ENCODE data around the gene UNC5C.

UNC5C gene

DNA sequence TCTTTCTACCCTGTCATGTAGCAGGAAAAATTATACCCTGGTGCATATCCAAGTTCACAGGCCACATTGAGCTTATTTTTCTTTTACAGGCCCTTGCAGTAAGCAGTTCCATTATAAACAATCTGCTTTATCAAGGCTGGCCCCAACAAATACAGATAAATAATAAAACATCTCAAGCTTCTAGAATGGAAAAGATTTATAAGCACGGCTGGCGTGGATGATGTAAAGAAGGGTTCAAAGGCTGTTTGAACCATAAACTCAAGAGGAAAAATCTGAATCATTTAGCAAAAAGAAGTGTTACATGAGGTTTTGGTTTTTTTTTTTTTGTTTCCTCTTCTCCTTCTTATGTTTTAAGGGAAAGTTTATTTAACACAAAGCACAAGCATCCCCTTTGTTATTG lies 109.7 kb downstream of the UNC5C start:
- H3K4me3 Mint-ChIP-seq, result no peak overlapping the region
- no peaks in the 10 kb centered on the region for H3K27me3 Mint-ChIP-seq
- no peak for DNase-seq (ENCODE audit: low spot score in 2 of 2)
- H3K9me3 Mint-ChIP-seq, result no peaks in the 10 kb centered on the region
- H3K4me1 Mint-ChIP-seq, result no peaks in the 10 kb centered on the region
- no peak overlapping the region for H3K27ac Mint-ChIP-seq
- H3K36me3 Mint-ChIP-seq, result no peaks in the 10 kb centered on the region
- ATAC-seq (ENCODE audit: low read depth), result no peak

GRCh38 chr4:95432466-95432865 lies 116.3 kb downstream of the UNC5C start:
- Mint-ChIP-seq H3K4me3 (no peak overlapping the region), H3K9me3 (no peaks in the 10 kb centered on the region), H3K27me3 (no peaks in the 10 kb centered on the region), H3K4me1 (no peaks in the 10 kb centered on the region), H3K36me3 (no peaks in the 10 kb centered on the region), H3K27ac (no peak overlapping the region)
- DNase-seq (ENCODE audit: low spot score in 2 of 2) (no peak), ATAC-seq (ENCODE audit: low read depth) (no peak)

GRCh38 chr4:95431678-95432077 lies 117.1 kb downstream of the UNC5C start:
- Mint-ChIP-seq H3K9me3 (no peaks in the 10 kb centered on the region), H3K27me3 (no peaks in the 10 kb centered on the region), H3K4me1 (no peaks in the 10 kb centered on the region), H3K4me3 (no peak overlapping the region), H3K36me3 (no peaks in the 10 kb centered on the region), H3K27ac (no peak overlapping the region)
- DNase-seq (ENCODE audit: low spot score in 2 of 2), result no peak
- ATAC-seq (ENCODE audit: low read depth), result no peak

DNA sequence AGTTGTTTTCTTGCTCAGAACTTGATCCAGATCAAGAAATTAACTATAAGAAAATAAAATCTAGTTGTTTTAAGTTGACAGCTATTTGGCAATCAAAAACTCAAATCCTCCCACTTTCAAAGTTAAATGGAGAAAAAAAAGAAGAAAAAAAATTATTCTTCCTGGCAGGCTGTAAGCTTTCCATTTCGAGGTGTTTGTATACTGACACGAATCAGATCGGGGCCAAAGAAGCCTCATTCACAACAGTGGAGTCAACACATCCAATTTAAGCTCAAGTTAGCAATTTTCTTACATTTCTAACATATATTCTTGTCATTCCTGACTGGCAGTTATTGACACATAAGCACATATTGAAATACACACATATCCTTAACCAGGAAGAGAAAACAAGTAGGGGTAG lies 119.4 kb downstream of the UNC5C start:
- H3K36me3 Mint-ChIP-seq, result no peaks in the 10 kb centered on the region

GRCh38 chr4:95428291-95429070 lies 120.3 kb downstream of the UNC5C start:
- Mint-ChIP-seq H3K36me3 (no peaks in the 10 kb centered on the region), H3K4me1 (no peaks in the 10 kb centered on the region), H3K27me3 (no peaks in the 10 kb centered on the region), H3K27ac (no peak overlapping the region), H3K4me3 (no peak overlapping the region), H3K9me3 (peaks cover 3% of the 10 kb centered on the region)
- ATAC-seq (ENCODE audit: low read depth) (no peak), DNase-seq (ENCODE audit: low spot score in 2 of 2) (no peak)

More for the DNA sequence above, 119.4 kb downstream of the UNC5C start:
- ATAC-seq (ENCODE audit: low read depth), result no peak
- Mint-ChIP-seq H3K4me1 (no peaks in the 10 kb centered on the region), H3K27ac (no peak overlapping the region), H3K4me3 (no peak overlapping the region), H3K27me3 (no peaks in the 10 kb centered on the region), H3K9me3 (peaks cover 3% of the 10 kb centered on the region)
- no peak for DNase-seq (ENCODE audit: low spot score in 2 of 2)

- DNase-seq (ENCODE audit: low spot score in 2 of 2) (no peak), ATAC-seq (ENCODE audit: low read depth) (no peak)
- H3K4me3 Mint-ChIP-seq, result no peak overlapping the region
- no peaks in the 10 kb centered on the region for H3K4me1 Mint-ChIP-seq
- H3K36me3 Mint-ChIP-seq, result no peaks in the 10 kb centered on the region
- H3K9me3 Mint-ChIP-seq, result peaks cover 3% of the 10 kb centered on the region
- H3K27ac Mint-ChIP-seq, result no peak overlapping the region
- no peaks in the 10 kb centered on the region for H3K27me3 Mint-ChIP-seq
Measured at GRCh38 chr4:95426455-95426854, 122.3 kb downstream of the UNC5C start.

DNA sequence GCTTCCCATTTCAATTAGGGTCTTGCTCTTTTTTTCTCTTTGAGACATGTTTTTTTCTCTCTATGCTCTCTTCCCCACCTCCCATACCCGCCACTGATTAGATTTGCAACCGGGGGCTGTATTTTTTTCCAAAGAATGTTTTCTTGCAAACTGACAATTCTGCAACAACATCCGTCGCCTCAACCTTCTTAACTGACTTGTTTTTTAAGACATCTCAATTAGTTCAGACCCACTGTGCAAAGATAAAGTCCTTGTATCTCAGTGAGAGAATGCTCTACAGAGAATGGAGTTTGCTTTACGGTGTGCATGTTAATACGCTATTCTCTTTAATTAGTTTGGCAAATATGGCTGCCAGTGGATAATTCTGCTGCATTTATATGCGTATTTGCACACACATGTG lies 126.3 kb downstream of the UNC5C start:
- no peaks in the 10 kb centered on the region for H3K27me3 Mint-ChIP-seq
- H3K27ac Mint-ChIP-seq, result no peak overlapping the region
- ATAC-seq (ENCODE audit: low read depth), result no peak
- H3K4me3 Mint-ChIP-seq, result no peak overlapping the region
- peaks cover 3% of the 10 kb centered on the region for H3K9me3 Mint-ChIP-seq
- no peaks in the 10 kb centered on the region for H3K4me1 Mint-ChIP-seq
- H3K36me3 Mint-ChIP-seq, result no peaks in the 10 kb centered on the region
- DNase-seq (ENCODE audit: low spot score in 2 of 2), result no peak

GRCh38 chr4:95421869-95422268 lies 126.9 kb downstream of the UNC5C start:
- Mint-ChIP-seq H3K9me3 (peaks cover 3% of the 10 kb centered on the region), H3K27ac (no peak overlapping the region), H3K27me3 (no peaks in the 10 kb centered on the region), H3K36me3 (no peaks in the 10 kb centered on the region), H3K4me1 (no peaks in the 10 kb centered on the region), H3K4me3 (no peak overlapping the region)
- no peak for DNase-seq (ENCODE audit: low spot score in 2 of 2)
- ATAC-seq (ENCODE audit: low read depth), result no peak

DNA sequence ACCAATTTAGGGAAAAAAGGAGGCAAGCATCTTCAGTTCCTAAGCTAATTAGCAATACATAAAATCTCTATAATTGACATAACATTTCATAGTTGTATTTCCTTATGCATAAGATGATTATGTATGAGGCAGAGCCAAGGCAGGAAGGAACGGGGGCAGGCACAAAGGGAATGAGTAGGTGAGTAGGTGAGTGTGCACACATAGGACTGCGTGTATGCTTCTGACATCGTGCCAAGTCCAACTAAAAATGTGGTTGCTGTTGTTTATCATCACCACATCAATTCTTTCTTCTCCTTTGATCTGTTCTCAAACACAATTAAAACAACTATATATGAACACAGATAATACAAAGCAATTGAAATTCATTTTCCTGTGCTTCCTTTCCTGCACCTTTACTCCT lies 131.2 kb downstream of the UNC5C start:
- no peak overlapping the region for H3K4me3 Mint-ChIP-seq
- no peaks in the 10 kb centered on the region for H3K4me1 Mint-ChIP-seq
- ATAC-seq (ENCODE audit: low read depth) (no peak), DNase-seq (ENCODE audit: low spot score in 2 of 2) (no peak)
- H3K27ac Mint-ChIP-seq, result no peak overlapping the region
- no peaks in the 10 kb centered on the region for H3K9me3 Mint-ChIP-seq
- H3K36me3 Mint-ChIP-seq, result no peaks in the 10 kb centered on the region
- H3K27me3 Mint-ChIP-seq, result no peaks in the 10 kb centered on the region

DNA sequence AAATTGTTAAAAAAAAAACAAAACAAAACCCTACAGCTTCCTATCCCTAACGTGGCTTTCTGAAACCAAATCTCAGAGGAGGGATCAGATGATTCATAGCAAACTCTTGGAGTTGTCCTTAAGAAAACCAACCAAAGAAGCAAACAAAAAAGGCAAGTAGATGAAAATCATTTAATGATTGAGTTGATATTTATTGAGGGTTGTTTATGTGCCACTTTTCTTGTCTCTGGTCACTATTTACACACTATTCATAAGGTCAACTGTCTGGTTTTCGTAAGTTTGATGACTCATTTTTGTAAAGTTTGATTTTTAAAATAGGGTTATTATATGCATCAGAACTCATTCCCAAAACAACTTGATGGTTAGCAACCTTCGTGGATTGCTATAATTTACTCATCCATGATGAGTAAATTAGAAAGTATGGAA lies 133.4 kb downstream of the UNC5C start:
- no peak for ATAC-seq (ENCODE audit: low read depth)
- Mint-ChIP-seq H3K4me1 (no peaks in the 10 kb centered on the region), H3K9me3 (peaks cover 2% of the 10 kb centered on the region), H3K4me3 (no peak overlapping the region), H3K27me3 (no peaks in the 10 kb centered on the region), H3K36me3 (no peaks in the 10 kb centered on the region), H3K27ac (no peak overlapping the region)
- DNase-seq (ENCODE audit: low spot score in 2 of 2), result no peak

GRCh38 chr4:95411371-95412088 lies 137.2 kb downstream of the UNC5C start:
- no peak overlapping the region for H3K27ac Mint-ChIP-seq
- DNase-seq (ENCODE audit: low spot score in 2 of 2) (no peak), ATAC-seq (ENCODE audit: low read depth) (no peak)
- no peaks in the 10 kb centered on the region for H3K27me3 Mint-ChIP-seq
- no peaks in the 10 kb centered on the region for H3K36me3 Mint-ChIP-seq
- no peaks in the 10 kb centered on the region for H3K4me1 Mint-ChIP-seq
- peaks cover 2% of the 10 kb centered on the region for H3K9me3 Mint-ChIP-seq
- no peak overlapping the region for H3K4me3 Mint-ChIP-seq

GRCh38 chr4:95410387-95410977 lies 138.3 kb downstream of the UNC5C start:
- ATAC-seq (ENCODE audit: low read depth), result no peak
- H3K36me3 Mint-ChIP-seq, result no peaks in the 10 kb centered on the region
- peaks cover 2% of the 10 kb centered on the region for H3K9me3 Mint-ChIP-seq
- DNase-seq (ENCODE audit: low spot score in 2 of 2), result no peak
- H3K27me3 Mint-ChIP-seq, result no peaks in the 10 kb centered on the region
- no peaks in the 10 kb centered on the region for H3K4me1 Mint-ChIP-seq
- no peak overlapping the region for H3K27ac Mint-ChIP-seq
- no peak overlapping the region for H3K4me3 Mint-ChIP-seq

DNA sequence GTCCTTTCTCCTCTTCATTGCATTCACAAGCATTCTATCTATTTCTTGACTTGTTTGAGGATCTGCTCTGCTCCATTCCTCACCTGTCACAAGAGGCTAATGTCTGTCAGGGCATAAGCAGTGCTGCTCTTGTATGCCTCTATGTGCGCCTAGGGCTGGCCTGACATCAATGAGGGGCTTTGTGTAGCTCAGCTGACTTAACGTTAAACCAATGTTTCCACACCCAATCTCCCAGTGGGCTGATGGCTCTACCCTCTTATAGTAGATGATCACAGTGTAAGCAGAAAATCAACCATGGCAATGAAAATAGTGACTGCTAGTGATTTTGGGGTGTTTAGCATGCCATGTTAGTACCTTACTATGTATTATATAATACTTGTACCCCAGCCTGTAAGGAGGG lies 139.0 kb downstream of the UNC5C start:
- Mint-ChIP-seq H3K9me3 (peaks cover 2% of the 10 kb centered on the region), H3K27me3 (no peaks in the 10 kb centered on the region), H3K27ac (no peak overlapping the region), H3K36me3 (no peaks in the 10 kb centered on the region), H3K4me3 (no peak overlapping the region), H3K4me1 (no peaks in the 10 kb centered on the region)
- DNase-seq (ENCODE audit: low spot score in 2 of 2) (no peak), ATAC-seq (ENCODE audit: low read depth) (no peak)

DNA sequence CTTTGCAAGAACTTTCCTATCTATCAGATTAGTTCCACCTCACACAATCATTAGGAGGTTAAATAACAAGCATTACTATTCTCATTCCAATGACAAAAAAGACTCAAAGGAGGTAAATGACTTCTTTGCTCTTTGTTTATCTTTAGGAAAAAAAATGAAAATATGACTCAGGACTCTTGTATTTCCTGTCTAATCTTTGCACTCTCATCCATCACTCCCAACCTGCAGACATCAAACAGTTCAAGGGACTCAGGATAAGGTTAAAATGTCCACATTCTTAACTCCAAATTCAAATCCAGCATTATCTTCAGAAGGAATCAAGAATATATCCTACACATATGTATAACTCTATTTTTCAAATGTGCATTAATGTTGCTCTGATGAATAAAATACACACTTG lies 139.6 kb downstream of the UNC5C start:
- H3K4me1 Mint-ChIP-seq, result no peaks in the 10 kb centered on the region
- H3K9me3 Mint-ChIP-seq, result peaks cover 2% of the 10 kb centered on the region
- H3K36me3 Mint-ChIP-seq, result no peaks in the 10 kb centered on the region
- DNase-seq (ENCODE audit: low spot score in 2 of 2) (no peak), ATAC-seq (ENCODE audit: low read depth) (no peak)
- no peak overlapping the region for H3K27ac Mint-ChIP-seq
- no peak overlapping the region for H3K4me3 Mint-ChIP-seq
- no peaks in the 10 kb centered on the region for H3K27me3 Mint-ChIP-seq

Data from memory B cell (primary cell).